Right lobe of liver (tissue), 6 donors: ENCODE results near the gene ASTN1. TPM values are rescaled to one million over a fixed set of nuclear protein-coding genes. Genes with fewer than 3 reads are reported as not detected.

Experiments used
- ATAC-seq, 4 donors: fragments of 200-7000 bp; cut with Tn5 transposase; one replicate each; pipeline ENCODE4 v1.9.1; 2020; ENCODE audit warnings: mild to moderate bottlenecking in 4 of 4, moderate library complexity in 4 of 4
- DNase-seq, 3 donors: peaks; one replicate each; pipeline ENCODE4 v3.0.0-alpha.2; 2020
- H3K27ac ChIP-seq, 3 donors: fragments of 200-600 bp; one replicate each; pipeline ENCODE4 v1.8.0; 2022
- H3K27me3 ChIP-seq, 2 donors: fragments of 200-600 bp; one replicate each; pipeline ENCODE4 v1.8.0; 2022
- H3K36me3 ChIP-seq, 4 donors: fragments of 200-600 bp; sonication (generic) in 1 of 4; one replicate each; pipeline versions ENCODE4 v1.5.1 to v1.8.0; 2017 to 2022; ENCODE audit warnings: control low read depth in 1 of 4
- H3K4me1 ChIP-seq, 4 donors: fragments of 200-600 bp; sonication (generic) in 1 of 4; one replicate each; pipeline versions ENCODE4 v1.5.1 to v1.8.0; 2017 to 2022; ENCODE audit warnings: control low read depth in 1 of 4
- H3K4me3 ChIP-seq, 3 donors: fragments of 200-600 bp; one replicate each; pipeline ENCODE4 v1.8.0; 2022
- H3K9me3 ChIP-seq, 4 donors: fragments of 200-600 bp; sonication (generic) in 1 of 4; one replicate each; pipeline versions ENCODE4 v1.5.1 to v1.8.0; 2017 to 2022; ENCODE audit warnings: control low read depth in 1 of 4
- POLR2A ChIP-seq: fragments of 450-650 bp; IDR thresholded peaks from one replicate; pipeline ENCODE4 v1.6.1; 2017; ENCODE audit warnings: antibody characterized with exemption, mild to moderate bottlenecking
- WGBS: methylation state at CpG from one replicate; pipeline ENCODE4 v1.1.6; 2018; ENCODE audit warnings: low coverage, low lambda C conversion rate; ENCODE audit not compliant: insufficient coverage; ENCODE audit errors: missing lambda C conversion rate; 5-methylcytosine and 5-hydroxymethylcytosine counted together
- intact Hi-C, 2 donors: fragments of 100-400 bp; cut with DNase I; formaldehyde crosslinking; loops; one replicate each; pipeline versions ENCODE4 v1.11.2 to v1.14.1; 2022
- total RNA-seq, 6 experiments: library from RNA; depleted of rRNA in 2 of 6; stranded (reverse); fragments of >200 nt in 2 of 6; fragmentation: NEBNext Ultra II Directional in 3 of 6; extraction: Animal tissue kit (Norgen Biotek cat#: 25700) in 3 of 6; gene quantifications; one replicate each; pipeline versions ENCODE4 v1.1.0 to v1.2.4, GENCODE V29; 2016 to 2023
- TF ChIP-seq, protein P1 (sequence below), 4 donors: fragments of 200-600 bp in 3 of 4; fragments of 450-650 bp in 1 of 4; IDR thresholded peaks; one replicate each; pipeline versions ENCODE4 v1.5.1 to v1.8.0; 2016 to 2022; ENCODE audit warnings: antibody characterized with exemption in 4 of 4, mild to moderate bottlenecking in 2 of 4
- donor health status: DM: no; HTN: yes; CAD: no.
- donor health status: DM: no; HTN: no; CAD: no.
- donor health status: DM: no; HTN: no; CAD: no.
- donor health status: DM: no; HTN: yes; CAD: no.
- donor health status: DM: no; HTN: yes; CAD: no.

Gene ASTN1
- total RNA-seq, 6 experiments from 2014 or later = 0.06 to 0.78 (median 0.18) TPM

- intact Hi-C loops = no loop called here
- Histone ChIP-seq H3K27ac (no peak overlapping the region), H3K4me1 (no peaks in the 10 kb centered on the region), H3K4me3 (no peak overlapping the region), H3K9me3 (no peaks in the 10 kb centered on the region), H3K36me3 (no peaks in the 10 kb centered on the region), H3K27me3 (no peaks in the 10 kb centered on the region)
- DNase-seq (no peak), ATAC-seq (no peak)
- no peak for TF ChIP-seq POLR2A
- TF ChIP-seq, protein P1, sequence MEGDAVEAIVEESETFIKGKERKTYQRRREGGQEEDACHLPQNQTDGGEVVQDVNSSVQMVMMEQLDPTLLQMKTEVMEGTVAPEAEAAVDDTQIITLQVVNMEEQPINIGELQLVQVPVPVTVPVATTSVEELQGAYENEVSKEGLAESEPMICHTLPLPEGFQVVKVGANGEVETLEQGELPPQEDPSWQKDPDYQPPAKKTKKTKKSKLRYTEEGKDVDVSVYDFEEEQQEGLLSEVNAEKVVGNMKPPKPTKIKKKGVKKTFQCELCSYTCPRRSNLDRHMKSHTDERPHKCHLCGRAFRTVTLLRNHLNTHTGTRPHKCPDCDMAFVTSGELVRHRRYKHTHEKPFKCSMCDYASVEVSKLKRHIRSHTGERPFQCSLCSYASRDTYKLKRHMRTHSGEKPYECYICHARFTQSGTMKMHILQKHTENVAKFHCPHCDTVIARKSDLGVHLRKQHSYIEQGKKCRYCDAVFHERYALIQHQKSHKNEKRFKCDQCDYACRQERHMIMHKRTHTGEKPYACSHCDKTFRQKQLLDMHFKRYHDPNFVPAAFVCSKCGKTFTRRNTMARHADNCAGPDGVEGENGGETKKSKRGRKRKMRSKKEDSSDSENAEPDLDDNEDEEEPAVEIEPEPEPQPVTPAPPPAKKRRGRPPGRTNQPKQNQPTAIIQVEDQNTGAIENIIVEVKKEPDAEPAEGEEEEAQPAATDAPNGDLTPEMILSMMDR (IDR thresholded peaks at IDR 0.05) = no peak
- 25% methylated on average over 1 of the region's 1 CpG for WGBS
Measured at GRCh38 chr1:177091040-177091439, 73.5 kb downstream of the ASTN1 start.

GRCh38 chr1:177088966-177089365 lies 75.5 kb downstream of the ASTN1 start:
- ATAC-seq (no peak), DNase-seq (no peak)
- 35% methylated on average over 5 of the region's 5 CpGs for WGBS
- Histone ChIP-seq H3K9me3 (no peaks in the 10 kb centered on the region), H3K4me3 (no peak overlapping the region), H3K27ac (no peak overlapping the region), H3K4me1 (no peaks in the 10 kb centered on the region), H3K36me3 (no peaks in the 10 kb centered on the region), H3K27me3 (no peaks in the 10 kb centered on the region)
- TF ChIP-seq POLR2A = no peak
- TF ChIP-seq, protein P1 (IDR thresholded peaks at IDR 0.05) = no peak
- intact Hi-C loops = no loop called here

GRCh38 chr1:177082855-177083693 lies 81.4 kb downstream of the ASTN1 start:
- no peaks in the 10 kb centered on the region for H3K4me1 ChIP-seq
- H3K36me3 ChIP-seq = no peaks in the 10 kb centered on the region
- no peak for ATAC-seq
- H3K9me3 ChIP-seq = no peaks in the 10 kb centered on the region
- no peaks in the 10 kb centered on the region for H3K27me3 ChIP-seq
- TF ChIP-seq, protein P1 (IDR thresholded peaks at IDR 0.05) = no peak
- TF ChIP-seq POLR2A = no peak
- no peak overlapping the region for H3K4me3 ChIP-seq
- DNase-seq = no peak
- intact Hi-C loops = no loop called here
- 42% methylated on average over 5 of the region's 5 CpGs for WGBS
- no peak overlapping the region for H3K27ac ChIP-seq

DNA sequence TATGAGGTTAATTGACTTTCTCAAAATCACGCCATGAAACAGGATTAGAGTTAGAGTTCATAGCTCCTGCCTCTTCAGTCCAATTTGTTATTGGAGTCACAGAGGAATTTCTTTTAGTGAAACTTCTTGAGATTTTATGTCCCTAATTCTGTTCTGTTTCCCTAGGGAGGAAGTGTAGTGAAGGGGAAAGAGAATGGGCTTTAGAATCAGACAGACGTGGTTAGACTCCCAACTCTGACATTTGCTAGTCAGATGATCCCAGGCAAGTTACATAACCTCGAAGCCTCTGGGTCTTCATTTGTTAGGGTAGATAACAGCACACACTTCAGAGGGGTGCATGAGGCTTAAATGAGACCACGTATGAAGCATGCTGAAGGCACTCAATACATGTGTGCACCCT lies 83.9 kb downstream of the ASTN1 start:
- 53% methylated on average over 4 of the region's 4 CpGs for WGBS
- Histone ChIP-seq H3K27me3 (no peaks in the 10 kb centered on the region), H3K4me3 (no peak overlapping the region), H3K9me3 (no peaks in the 10 kb centered on the region), H3K27ac (no peak overlapping the region), H3K36me3 (no peaks in the 10 kb centered on the region), H3K4me1 (no peaks in the 10 kb centered on the region)
- no peak for DNase-seq
- intact Hi-C loops = no loop called here
- ATAC-seq = no peak
- TF ChIP-seq, protein P1 (IDR thresholded peaks at IDR 0.05) = no peak
- no peak for TF ChIP-seq POLR2A
